Heart right ventricle (tissue), 16 donors: ENCODE data around the gene MAGEA9B. TPM values are rescaled to one million over a fixed set of nuclear protein-coding genes. Genes with fewer than 3 reads are reported as not detected.
A peak's percentile ranks its signal among the peaks of the same experiment; 100 is the strongest.
"Not testable (repeated sequence)": the region's sequence is repeated elsewhere in the genome, so short reads cannot be mapped to it uniquely, and the experiment has no call there.

Experiments
- ATAC-seq, 8 donors: fragments of 200-7000 bp; cut with Tn5 transposase; one replicate each; pipeline ENCODE4 v1.9.1; 2020; ENCODE audit warnings: mild to moderate bottlenecking in 8 of 8, moderate library complexity in 8 of 8, moderate number of reproducible peaks in 1 of 8
- DNase-seq, 2 donors: peaks; one replicate each; pipeline ENCODE4 v3.0.0-alpha.2; 2020
- H3K27ac ChIP-seq, 10 donors: fragments of 200-600 bp; sonication (generic) in 2 of 10; one replicate each; pipeline versions ENCODE4 v1.5.0 to v1.8.0; 2020 to 2022; ENCODE audit warnings: mild to moderate bottlenecking in 3 of 10
- H3K27me3 ChIP-seq, 7 donors: fragments of 200-600 bp; one replicate each; pipeline ENCODE4 v1.8.0; 2021 to 2022; ENCODE audit warnings: mild to moderate bottlenecking in 2 of 7
- H3K36me3 ChIP-seq, 9 donors: fragments of 200-600 bp; sonication (generic) in 1 of 9; one replicate each; pipeline versions ENCODE4 v1.5.0 to v1.8.0; 2020 to 2022; ENCODE audit warnings: mild to moderate bottlenecking in 2 of 9
- H3K4me1 ChIP-seq, 9 donors: fragments of 200-600 bp; sonication (generic) in 1 of 9; one replicate each; pipeline versions ENCODE4 v1.5.0 to v1.8.0; 2020 to 2022; ENCODE audit warnings: mild to moderate bottlenecking in 4 of 9
- H3K4me3 ChIP-seq, 10 donors: fragments of 200-600 bp; sonication (generic) in 2 of 10; one replicate each; pipeline versions ENCODE4 v1.5.0 to v1.8.0; 2020 to 2022; ENCODE audit warnings: mild to moderate bottlenecking in 7 of 10, moderate library complexity in 2 of 10
- H3K9me3 ChIP-seq, 11 donors: fragments of 200-600 bp in 10 of 11; sonication (generic) in 2 of 11; one replicate each; pipeline versions ENCODE4 v1.5.0 to v1.8.0; 2013 to 2022; ENCODE audit warnings: mild to moderate bottlenecking in 2 of 11, control low read depth in 1 of 11, moderate library complexity in 1 of 11
- WGBS, 2 donors: extraction: QIAGEN DNeasy Blood & Tissue Kit; methylation state at CpG; one replicate each; pipeline ENCODE4 v1.1.7; 2013; ENCODE audit warnings: inconsistent platforms in 1 of 2; 5-methylcytosine and 5-hydroxymethylcytosine counted together
- intact Hi-C, 10 donors: fragments of 100-400 bp; cut with DNase I; formaldehyde crosslinking; loops; one replicate each; pipeline versions ENCODE4 v1.11.1 to v1.14.2; 2022
- polyA plus RNA-seq, 2 donors: library from polyadenylated mRNA; stranded (reverse); fragments of 200-250 nt; gene quantifications; one replicate each; pipeline ENCODE4 v1.2.3, GENCODE V29; 2013
- total RNA-seq, 10 donors: library from RNA; stranded (reverse); fragmentation: NEBNext Ultra II Directional in 3 of 10; extraction: Animal tissue kit (Norgen Biotek cat#: 25700) in 3 of 10; gene quantifications; one replicate each; pipeline versions ENCODE4 v1.2.1 to v1.2.4, GENCODE V29; 2021 to 2023
- TF ChIP-seq, protein P1 (sequence below), 9 donors: fragments of 200-600 bp; sonication (generic) in 2 of 9; IDR thresholded peaks; one replicate each; pipeline versions ENCODE4 v1.5.0 to v1.8.0; 2021 to 2022; ENCODE audit warnings: antibody characterized with exemption in 9 of 9, mild to moderate bottlenecking in 5 of 9, moderate library complexity in 1 of 9
- donor health status: Arrhythmogenic right ventricular cardiomyopathy.
- donor health status: ischemic (EF 13 %, LVEDD 7.1; RV severe dilation, severe dysfunction).
- donor health status: healthy with polysubstance abuse.
- donor health status: DM: no; HTN: yes; CAD: no.
- donor health status: DM: no; HTN: no; CAD: no.
- donor health status: ischemic (EF 25% LVEDD 6.9; RV normal size, moderate dysfunction).
- donor health status: ischemic (EF 25% LVEDD 5.7; RV mildly dilated, moderate dysfunction).
- donor health status: healthy.
- donor health status: DM: yes; HTN: yes; CAD: no.
- donor health status: Ischemic cardiomyopathy.
- donor health status: ischemic (EF 35%, LVEDD 5.7; RV mildly dilated, moderate dysfunction).
- donor health status: nonischemic (EF 11% LVEDD 7.7; RV severe dilation, severe dysfunction).
- donor health status: DM: yes; HTN: yes; CAD: no.
- donor health status: PGD.
- donor health status: ischemic (EF 29% LVEDD 5.4; RV normal size, mild dysfunction).
- donor health status: nonischemic (EF 23%, LVEDD 6.1; RV moderate dilation, normal function).

The MAGEA9B gene
- total and polyA plus RNA-seq, 12 donors, result not detected

- intact Hi-C loops, ATAC-seq, H3K36me3 ChIP-seq, H3K27me3 ChIP-seq, H3K9me3 ChIP-seq, DNase-seq, H3K4me1 ChIP-seq, H3K27ac ChIP-seq, H3K4me3 ChIP-seq: not testable (repeated sequence)
- WGBS, 2 donors, result 73 to 75% methylated on average over 10 to 19 of the region's 29 CpGs
- TF ChIP-seq, protein P1, sequence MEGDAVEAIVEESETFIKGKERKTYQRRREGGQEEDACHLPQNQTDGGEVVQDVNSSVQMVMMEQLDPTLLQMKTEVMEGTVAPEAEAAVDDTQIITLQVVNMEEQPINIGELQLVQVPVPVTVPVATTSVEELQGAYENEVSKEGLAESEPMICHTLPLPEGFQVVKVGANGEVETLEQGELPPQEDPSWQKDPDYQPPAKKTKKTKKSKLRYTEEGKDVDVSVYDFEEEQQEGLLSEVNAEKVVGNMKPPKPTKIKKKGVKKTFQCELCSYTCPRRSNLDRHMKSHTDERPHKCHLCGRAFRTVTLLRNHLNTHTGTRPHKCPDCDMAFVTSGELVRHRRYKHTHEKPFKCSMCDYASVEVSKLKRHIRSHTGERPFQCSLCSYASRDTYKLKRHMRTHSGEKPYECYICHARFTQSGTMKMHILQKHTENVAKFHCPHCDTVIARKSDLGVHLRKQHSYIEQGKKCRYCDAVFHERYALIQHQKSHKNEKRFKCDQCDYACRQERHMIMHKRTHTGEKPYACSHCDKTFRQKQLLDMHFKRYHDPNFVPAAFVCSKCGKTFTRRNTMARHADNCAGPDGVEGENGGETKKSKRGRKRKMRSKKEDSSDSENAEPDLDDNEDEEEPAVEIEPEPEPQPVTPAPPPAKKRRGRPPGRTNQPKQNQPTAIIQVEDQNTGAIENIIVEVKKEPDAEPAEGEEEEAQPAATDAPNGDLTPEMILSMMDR (IDR thresholded peaks at IDR 0.05), result peak in 2 of 9 donors; percentile 9 to 16
These were observed 41.4 kb downstream of the MAGEA9B start for GRCh38 chrX:149545545-149546543.

DNA sequence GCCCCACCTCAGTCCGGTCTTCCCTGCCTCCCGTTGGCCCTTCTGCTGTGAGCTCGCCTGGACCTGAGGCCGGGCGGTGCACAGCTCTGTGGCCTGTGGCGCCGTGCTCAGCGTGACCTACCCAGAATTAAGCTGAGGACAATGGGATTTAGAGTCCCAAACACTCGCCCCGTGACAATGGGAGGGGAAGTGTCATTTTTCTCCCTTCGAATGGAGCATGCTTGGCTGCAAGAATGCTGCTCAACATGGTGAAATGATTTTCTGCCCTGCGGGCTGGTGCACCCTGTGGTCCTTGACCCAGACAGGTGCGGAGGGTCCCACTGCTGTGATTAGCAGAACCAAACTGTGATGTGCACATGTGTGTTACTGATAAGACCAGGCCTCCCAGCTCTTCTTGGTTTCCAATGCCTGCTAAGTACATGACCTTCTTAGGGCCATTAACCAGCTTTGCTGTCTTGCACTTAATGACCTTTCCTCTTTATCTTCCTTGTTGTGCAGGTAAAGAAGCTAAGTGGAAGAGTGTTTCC is 45.7 kb downstream of the MAGEA9B start:
- no peak for DNase-seq
- peak overlapping the region; percentile 42 to 76 (median 66) for H3K4me3 ChIP-seq
- peaks cover 0 to 6% (median 0%) of the 10 kb centered on the region in 9 donors for H3K36me3 ChIP-seq
- peaks cover 0 to 11% (median 4%) of the 10 kb centered on the region in 9 donors for H3K4me1 ChIP-seq
- TF ChIP-seq, protein P1 (IDR thresholded peaks at IDR 0.05), result no peak
- intact Hi-C loops, result no loop called here
- peak overlapping the region; percentile 84 to 93 (median 90) for H3K27ac ChIP-seq
- 8 to 14% methylated on average over 13 of the region's 13 CpGs for WGBS, 2 donors
- no peaks in the 10 kb centered on the region for H3K27me3 ChIP-seq
- no peak for ATAC-seq
- no peaks in the 10 kb centered on the region for H3K9me3 ChIP-seq

GRCh38 chrX:149540621-149541520 is 46.4 kb downstream of the MAGEA9B start, which contains the start of gene EOLA1:
EOLA1 (plus strand) TSS chrX:149541012; CDS start chrX:149545631, 4,619 bp downstream.
- peaks cover 0 to 11% (median 4%) of the 10 kb centered on the region in 9 donors for H3K4me1 ChIP-seq
- H3K36me3 ChIP-seq, result peaks cover 0 to 6% (median 0%) of the 10 kb centered on the region in 9 donors
- TF ChIP-seq, protein P1 (IDR thresholded peaks at IDR 0.05), result no peak
- ATAC-seq (peak; percentile 40 to 70 (median 58)), DNase-seq (peak; percentile 80 to 82)
- WGBS, 2 donors, result 0 to 1% methylated on average over 64 to 71 of the region's 71 CpGs
- H3K27ac ChIP-seq, result peak within 1 kb of the TSS; percentile 84 to 93 (median 90)
- no peaks in the 10 kb centered on the region for H3K27me3 ChIP-seq
- intact Hi-C loops, result no loop called here
- peak within 1 kb of the TSS; percentile 42 to 76 (median 66) for H3K4me3 ChIP-seq
- H3K9me3 ChIP-seq, result no peaks in the 10 kb centered on the region
